IPS-NIHi11 (cell line): ENCODE measurements around the gene ALDH3A1.

Experiments
- DNase-seq: peaks from one replicate; pipeline ENCODE4 v3.0.0; 2012; ENCODE audit warnings: mixed read lengths, low spot score

ALDH3A1 gene

DNA sequence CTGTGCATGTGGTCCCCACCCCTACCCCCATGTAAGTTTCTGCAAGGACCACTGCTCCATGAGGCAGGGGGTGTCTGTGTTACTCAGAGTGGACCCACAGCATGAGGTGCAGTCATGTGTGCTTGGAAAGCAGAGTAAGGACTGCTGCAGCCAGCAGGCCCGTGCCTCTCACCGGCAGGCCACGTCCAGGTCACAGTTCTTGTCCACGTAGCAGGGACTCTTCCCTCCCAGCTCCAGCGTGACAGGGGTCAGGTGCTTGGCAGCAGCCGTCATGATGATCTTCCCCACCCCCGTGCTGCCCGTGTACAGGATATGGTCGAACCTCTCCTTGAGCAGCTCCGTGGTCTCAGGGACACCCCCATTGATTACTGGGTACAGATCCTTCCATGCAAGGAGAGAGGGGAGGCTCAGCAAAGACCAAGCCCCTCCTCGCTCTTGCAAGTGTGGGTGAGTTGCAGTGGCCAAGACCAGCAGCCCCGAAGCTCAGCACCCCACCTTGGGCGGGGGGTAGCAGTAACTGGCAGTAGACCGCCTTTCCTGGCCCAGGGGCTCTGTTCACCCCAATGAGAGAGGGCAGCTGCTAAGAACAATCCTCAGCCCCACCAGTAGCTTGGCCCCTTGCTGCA lies 6.2 kb downstream of the ALDH3A1 start:
- no peak for DNase-seq

DNA sequence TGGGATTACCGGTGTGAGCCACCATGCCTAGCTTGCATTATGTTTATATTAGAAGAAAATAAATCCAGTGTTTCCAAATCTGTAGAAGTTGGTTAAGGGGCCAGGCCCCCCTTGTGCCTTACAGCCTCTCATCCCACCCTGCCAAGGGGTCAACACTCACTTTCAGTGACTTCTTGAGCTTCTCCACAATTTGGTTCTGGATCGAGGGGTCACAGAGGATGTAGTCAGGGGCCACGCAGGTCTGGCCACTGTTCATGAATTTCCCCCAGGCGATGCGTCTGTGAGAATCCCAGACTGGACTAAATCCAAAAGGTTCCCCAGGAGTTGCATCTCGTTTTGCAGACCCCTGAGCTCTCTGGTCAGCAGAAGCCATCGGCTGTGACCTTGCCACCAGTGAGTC lies 7.2 kb downstream of the ALDH3A1 start:
- DNase-seq, result no peak

DNA sequence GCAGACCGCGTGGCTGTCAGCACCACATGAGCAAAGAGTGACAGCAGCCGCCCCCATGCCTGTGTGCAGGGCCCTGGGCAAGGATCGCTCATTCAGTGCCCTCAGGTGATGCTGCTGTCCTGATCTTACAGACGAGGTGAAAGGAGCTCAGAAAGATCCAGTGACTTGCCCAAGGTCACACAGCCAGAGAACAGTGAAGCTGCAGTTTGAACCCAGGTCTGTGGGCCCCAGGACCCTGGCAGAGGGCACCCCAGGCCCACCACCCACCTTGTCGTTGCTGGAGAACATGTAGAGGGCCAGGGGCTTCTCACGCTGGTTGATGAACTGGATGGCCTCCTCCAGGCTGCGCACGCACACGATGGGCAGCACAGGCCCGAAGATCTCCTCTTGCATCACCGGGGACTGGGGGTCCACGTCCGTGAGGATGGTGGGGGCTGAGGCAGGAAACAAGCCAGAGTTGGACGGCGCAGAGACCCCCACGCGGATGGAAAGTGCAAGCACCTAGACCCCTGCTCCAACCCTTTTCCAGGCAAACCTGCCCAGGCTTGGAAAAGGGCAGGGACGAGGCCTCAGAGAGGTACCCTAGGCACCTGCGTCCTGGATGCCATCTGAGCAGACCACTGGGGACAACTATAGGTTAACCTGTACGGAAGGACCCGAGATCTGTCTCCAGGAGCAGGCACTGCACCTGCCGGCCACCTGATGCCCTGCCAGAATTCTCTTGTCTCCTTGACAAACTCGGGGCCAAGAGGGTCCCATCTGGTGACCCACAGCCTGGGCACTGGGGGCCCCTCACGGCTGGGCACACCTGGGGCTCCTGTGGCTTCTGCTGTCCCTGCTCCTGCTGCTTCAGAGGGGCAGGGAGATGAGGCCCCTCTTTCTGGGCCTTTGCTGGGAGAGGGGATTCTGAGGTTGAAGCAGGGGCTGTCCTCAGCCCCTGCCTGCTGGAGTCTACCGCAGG lies 8.6 kb downstream of the ALDH3A1 start:
- DNase-seq, result no peak

DNA sequence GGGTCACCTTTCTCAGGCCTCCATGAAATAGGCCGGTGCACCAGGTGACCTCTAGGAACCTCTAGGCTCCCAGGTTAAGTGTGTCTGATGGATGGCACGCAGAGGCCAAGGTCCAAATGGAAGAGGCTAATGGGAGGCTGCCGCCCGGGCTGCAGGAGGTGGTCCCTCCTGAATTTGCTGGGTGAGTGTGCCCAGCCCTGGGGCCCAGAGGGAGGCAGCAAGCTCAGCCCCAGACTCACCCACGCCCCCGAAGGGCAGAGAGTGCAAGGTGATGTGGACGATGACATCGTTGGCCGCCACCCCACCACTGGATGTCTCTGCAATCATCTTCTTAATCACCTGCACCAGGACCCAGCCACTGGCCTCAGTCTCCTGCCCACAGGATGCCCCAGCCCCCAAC lies 9.3 kb downstream of the ALDH3A1 start:
- DNase-seq, result no peak

DNA sequence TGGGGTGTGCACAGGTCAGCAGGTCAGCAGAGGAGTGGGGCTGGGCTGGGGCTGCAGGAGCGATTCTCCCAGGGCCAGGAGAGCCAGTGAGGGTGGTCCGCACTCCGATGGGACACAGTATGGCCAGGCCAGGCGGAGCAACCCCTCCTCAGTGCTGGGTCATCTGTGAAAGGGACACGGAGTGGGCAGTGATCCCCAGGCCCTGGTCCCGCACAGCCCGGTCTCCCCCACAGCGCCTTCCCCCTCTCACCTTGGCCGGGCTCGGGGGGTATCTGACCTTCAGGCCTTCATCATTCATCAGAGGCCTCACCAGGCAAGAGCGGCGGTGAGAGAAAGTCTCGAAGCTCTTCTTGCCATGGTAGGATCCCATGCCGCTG lies 10.0 kb downstream of the ALDH3A1 start:
- DNase-seq, result no peak

DNA sequence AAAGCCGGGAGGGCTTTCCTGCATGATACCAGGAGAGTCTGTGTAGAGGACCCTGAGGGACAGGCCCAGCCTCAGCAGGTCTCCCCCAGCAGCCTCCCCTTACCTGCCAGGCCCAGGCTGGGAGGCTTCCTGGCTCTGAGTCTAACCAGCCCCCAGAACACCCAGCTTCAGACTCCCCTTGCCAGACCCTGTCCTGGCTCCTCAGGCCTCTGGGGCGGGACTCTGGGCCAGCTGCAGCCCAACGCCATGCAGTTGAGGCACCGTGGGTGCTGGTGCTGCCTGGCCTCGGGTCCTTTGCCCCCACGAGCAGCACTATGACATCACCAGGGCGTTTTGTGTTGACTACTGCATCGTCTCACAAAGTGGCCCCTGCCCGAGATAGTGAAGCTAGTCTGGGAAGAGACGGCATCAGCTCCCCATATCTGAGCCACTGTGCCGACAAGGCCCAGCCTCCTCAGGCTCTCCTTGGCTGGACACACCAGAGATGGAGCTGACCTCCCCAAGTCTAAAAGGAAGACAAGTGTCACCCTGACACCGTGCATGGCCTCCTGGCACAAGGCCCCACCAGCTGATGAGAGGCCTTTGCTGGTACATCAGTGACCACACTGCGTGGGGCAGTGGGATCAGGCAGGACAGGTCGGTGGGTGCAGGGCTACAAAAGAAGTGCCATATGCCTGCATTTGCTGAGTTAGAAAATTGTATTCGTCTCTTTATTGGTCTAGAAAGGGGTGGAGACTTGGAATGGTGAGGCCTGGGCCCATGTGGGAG lies 10.6 kb downstream of the ALDH3A1 start:
- no peak for DNase-seq

DNA sequence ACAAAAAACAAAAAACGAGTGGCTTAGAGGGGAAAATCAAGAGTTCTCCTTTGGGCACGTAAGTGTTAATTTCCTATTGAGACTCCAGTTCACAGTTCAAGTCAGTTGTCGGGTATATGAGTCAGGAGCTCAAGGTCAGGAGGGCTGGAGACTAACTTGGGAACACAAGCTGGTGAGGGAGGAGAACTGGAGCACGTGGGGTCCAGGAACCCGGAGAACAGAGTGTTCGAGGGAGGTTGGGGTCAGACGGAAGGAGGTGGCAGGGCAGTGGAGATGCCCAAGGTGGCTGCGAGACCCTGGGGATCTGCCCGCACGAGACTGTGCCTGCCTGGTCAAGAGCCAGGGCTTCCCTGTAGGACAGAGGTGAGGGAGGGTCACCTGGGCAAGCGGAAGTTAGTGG lies 12.0 kb downstream of the ALDH3A1 start:
- DNase-seq, result no peak

DNA sequence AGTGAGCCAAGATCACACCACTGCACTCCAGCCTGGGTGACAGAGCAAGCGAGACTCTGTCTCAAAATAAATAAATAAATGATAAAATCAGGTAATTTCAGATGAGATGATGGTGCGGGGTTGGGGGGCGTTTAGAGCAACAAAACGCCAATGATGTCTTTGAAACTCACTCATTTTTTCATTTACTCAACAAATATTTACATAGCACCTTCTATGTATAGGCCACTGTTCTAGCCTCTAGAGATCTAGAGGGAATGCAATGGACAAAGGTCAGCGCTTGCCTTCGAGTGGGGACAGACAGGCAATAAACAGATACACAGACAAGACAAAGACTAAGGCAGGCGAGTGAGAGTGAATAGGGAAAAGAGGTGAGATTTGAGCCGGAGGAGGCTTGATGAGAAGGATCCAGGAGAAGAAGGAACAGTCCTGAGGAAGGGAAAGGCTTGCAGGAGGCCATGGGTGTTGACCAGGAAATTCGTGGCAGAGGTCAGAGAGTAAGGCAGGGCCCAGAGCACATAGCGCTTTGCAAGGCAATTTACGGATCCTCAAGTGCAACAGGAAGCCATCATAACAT lies 14.1 kb downstream of the ALDH3A1 start:
- no peak for DNase-seq

DNA sequence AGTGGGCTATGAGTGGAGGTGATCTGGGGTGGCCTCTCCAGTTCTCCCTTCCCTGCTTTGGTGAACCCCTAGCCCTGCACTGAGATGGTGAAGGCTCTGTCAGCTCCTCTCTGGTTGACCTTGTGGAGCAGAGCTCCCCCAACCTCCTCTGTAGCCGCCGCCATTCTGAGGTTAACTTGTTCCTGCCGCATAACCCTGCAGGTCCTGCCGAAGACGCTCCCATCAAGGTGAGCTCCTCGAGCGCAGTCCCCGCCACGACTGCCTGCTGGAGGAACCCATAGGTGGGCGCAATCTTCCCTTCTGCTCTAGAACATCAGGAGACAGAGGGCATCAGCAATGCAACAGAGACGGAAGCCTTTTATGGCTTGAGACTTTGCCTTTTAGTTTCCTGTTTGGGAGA lies 16.5 kb downstream of the ALDH3A1 start:
- DNase-seq, result no peak

DNA sequence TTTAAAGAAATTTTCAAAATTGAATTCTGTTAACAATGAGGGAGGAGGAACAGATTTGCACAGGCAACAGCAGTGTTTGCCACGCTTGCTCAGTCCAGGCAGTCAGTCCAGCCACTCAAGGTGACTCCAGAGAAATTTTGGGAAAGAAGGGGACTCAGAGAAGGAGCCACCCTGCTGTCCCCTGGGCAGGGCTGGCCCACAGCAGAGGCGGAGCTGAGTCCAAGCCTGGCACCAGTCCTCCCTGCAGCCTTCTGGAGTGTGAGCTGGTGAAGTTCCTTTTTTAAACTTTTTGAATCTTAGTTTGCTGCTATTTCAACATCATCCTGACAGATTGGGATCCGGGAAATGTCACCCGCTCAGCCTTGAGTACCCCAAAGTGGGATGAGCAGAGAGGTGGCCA lies 17.3 kb downstream of the ALDH3A1 start:
- no peak for DNase-seq

DNA sequence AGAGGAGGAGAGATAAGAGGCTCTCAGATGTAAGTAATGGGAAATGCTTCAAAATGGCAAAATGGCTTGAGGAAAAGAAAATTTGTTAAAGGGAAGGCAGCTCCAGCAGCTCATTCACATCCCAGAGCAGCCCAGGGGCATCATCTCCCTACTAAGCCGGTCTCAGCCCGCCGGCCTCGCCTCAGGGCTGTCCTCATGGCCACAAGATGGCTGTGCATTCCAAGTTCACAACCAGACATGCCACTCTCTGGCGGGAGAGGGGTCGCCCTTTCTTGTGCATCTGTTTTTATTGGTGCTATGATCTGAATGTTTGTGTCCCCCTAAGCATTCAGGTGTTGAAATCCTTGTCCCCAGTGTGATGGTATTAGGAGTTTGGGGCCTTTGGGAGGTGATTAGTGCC lies 18.2 kb downstream of the ALDH3A1 start:
- DNase-seq, result no peak

DNA sequence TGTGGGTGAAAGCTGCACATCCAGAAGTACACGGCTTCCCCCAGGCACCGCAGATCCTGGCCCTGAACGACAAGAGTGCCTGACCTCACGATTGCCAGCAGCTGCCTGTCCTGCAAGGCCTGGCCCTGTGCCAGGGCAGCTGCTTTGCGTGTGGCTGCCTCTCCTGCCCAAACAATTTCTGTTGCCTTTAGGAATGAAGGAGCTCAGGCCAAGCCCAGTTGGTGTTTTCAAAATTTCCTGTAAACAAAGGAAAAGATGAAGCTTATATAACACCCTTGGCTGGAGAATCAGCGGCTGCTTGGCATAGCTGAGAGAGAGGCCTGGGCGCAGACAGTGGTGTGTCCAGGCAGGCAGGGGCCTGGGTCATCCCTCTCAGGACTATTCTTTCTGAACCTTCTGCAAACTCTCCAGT lies 20.0 kb downstream of the ALDH3A1 start:
- no peak for DNase-seq

DNA sequence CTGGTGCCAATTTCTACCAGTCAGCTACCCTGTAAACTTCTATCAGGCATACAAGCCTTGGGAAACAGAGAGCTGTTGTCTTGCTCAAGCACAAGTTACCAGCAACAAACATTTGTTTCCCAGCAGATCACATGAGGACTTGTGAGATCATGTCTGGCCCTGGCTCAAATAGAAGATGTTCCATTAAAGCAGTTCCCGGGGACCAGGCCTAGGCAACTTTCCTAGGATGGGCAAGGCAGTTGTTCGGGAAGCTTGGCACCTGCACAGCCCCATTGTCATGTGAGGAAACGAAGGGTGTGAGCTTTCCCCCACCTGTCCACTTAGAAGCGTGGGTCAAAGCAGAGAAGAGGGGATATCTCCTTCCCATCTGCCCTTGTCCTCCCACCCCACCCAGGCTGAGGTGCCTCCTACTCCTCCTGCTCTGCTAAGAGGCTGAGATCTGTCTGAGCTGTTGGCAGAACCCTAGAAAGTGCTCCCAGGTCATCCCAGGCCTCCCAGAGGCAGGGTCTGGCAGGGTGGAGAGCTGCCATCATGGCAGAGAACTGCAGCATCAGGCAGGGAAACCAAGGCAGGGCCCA lies 20.5 kb downstream of the ALDH3A1 start:
- no peak for DNase-seq

DNA sequence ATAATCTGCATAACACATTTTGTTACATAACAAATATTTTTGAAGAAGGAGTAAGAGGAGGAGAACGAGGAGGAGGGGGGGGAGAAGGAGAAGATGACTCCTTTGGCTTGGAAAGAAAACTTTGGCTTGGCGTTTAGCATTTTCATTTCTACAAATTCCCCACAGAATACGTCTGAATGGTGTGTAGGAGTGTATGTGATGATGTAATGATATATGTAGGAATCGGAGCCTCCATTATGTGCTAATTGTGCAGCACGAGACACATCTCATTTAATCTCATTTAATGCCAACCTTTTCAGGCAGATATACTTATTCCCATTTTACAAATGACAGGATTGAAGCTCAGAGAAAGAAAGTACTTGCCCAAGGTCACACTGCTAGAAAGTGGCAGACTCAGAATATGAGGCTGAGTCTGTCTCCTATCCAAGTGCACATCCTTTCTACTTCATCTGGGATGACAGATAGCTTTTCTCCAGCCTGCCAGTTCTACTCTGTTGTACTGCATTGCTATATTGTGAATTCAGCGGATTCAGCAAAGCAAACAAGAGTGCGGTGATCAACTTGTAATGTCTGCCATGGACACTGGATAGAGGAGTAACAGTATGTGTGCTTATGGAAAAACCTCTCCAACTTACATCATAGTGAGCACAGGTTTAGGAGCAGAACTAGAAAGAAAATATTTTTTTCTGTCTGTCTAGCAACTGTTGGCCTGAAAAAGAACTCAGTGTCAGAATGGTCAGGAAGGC lies 21.3 kb downstream of the ALDH3A1 start:
- no peak for DNase-seq

DNA sequence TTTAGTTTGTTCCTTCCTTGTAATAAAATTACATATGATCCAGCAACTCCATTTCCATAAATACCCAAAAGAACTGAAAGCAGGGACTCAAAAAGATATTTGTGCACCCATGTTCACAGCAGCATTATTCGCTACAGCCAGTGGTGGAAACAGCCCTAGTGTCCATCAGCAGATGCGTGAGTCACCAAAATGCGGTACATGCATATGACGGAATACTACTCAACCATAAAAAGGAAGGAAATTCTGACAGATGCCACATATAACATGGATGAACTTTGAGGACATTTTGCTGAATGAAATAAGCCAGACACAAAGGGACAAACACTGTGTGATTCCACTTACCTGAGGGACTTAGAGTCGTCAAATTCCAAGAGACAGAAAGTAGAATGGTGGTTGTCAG lies 22.6 kb downstream of the ALDH3A1 start:
- no peak for DNase-seq

DNA sequence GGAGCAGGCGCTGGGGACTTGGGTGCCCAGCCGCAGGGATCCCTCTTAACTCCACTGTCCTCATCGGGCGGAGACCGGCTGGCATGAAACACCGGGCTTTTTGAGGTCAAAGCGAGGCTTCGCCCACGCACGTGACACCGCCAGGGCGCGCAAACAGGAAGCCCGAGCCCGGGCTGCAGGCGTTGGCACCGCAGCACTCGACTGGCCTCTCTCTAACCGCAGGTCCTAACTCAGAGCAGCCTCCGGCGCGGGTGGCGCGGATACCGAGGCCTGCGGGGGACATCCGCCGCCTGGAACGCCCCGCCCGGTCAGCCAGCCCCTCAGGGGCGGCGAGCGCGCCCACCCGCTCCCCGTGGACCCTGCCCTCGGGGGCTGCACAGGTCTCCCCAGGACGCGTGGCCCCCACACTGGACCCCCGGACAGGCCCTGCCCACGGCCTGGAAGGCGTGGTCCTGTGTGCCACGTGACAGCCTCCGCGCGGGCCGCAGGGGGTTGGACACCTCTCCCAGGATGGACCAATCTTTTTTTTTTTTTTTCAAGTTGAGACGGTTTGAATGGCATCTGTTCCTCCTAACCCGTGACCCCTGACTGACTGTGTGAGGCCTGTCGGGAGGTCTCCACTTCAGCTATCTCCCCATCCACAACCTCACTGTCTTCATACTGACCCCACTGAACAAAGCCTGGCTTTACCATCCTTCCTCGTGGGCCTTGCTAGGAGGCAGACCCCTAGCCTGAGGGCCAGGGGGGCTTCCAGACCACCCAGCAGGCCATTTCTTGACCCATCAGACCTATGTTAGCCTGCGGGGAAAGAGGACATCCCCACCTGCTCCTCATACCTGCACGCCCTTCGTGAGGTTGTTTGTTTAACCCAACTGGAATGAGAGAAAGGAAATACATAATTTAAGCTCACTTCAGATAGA lies 23.3 kb downstream of the ALDH3A1 start:
- DNase-seq, result no peak

DNA sequence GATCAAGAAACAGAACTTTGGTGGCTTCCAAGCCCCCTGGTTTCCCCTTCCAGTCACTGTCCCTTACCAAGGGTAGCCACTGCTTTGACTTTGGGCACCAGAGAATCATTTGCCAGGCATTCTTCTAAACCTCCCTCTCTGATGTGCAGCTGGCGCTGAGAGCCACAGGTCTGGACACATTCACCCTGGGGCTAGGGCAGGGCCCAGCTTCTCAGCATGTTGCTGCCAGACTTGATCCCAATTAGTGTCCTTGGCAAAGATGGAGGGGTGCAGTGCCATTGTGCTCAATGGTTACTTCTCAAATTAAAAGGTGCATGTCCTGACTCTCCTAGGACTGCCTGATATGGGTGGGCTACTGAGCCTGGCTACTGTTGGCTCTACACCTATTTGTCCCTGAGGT lies 24.1 kb downstream of the ALDH3A1 start:
- no peak for DNase-seq

DNA sequence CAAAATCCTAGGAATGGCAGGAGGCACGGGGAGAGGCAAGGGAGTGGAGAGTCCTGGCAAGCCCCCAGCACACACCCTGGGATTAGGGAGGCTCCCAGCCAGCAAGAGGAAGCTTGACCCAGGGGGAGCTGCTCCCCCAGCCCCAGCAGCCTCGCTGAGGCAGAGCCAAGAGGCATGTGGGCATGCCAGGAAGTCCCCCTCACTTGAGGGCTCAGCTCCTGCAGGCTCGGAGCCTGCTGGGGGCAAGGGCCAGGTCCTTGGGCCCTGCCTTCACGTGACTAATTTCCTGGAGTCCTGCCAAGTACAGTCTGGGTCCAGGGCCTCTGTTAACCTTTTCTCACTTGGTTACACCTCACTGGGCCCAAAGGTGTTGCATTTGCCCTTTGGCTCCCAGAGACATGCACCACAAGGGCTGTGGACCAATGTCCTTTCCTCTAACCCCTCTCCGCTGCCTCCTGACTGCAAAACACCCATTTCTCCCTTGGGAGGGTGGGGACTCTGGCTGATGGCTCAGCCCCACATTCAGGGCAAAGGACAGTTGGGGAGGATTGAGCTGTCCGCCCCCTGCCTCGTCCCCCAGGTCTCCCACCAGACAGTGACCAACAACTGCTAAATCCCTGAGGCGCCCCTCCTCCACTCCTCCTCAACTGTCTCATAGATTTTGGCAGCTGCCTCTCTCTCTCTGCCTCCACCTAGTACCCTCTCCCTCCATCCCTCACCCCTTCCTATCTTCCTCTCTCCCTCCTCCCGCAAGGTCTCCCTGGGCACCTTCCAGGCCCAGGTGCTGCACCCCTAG lies 27.3 kb downstream of the ALDH3A1 start:
- DNase-seq, result no peak

DNA sequence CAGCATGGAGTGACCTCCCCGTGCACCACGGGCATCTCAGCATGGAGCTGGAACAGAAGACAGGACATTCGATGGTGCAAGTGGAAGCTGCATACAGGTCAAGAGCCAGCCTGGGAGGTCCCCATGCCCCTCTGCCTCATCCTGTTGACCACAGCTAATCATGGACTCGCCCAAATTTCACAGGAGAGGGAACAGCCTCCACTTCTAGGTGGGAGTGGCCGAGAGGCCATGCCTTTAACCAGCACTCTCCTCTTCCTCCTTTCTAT lies 28.0 kb downstream of the ALDH3A1 start:
- no peak for DNase-seq
